ENCODE results near the gene SLC44A3. TPM values are rescaled to one million over a fixed set of nuclear protein-coding genes. Genes with fewer than 3 reads are reported as not detected.

The SLC44A3 gene
- polyA plus RNA-seq, 3 donors: not detected

- Mint-ChIP-seq H3K27ac (no peak overlapping the region), H3K9me3 (peaks cover 0 to 6% (median 0%) of the 10 kb centered on the region in 7 donors), H3K4me3 (no peak overlapping the region), H3K4me1 (no peaks in the 10 kb centered on the region), H3K36me3 (no peaks in the 10 kb centered on the region), H3K27me3 (ENCODE audit: low read depth in 3 of 3) (peaks cover 0 to 4% (median 3%) of the 10 kb centered on the region in 3 donors)
- 100% methylated on average over 2 of the region's 7 CpGs for WGBS (ENCODE audit: insufficient coverage)
- Histone ChIP-seq H3K4me1 (ENCODE audit: control insufficient read depth in 1 of 2, insufficient read depth in 2 of 2, low read length in 2 of 2) (no peaks in the 10 kb centered on the region), H2AFZ (ENCODE audit: insufficient read depth, low read depth, low read length, poor library complexity, severe bottlenecking) (no peak overlapping the region), H4K20me1 (ENCODE audit: insufficient read depth, low read length) (no peaks in the 10 kb centered on the region), H3K27me3 (ENCODE audit: control insufficient read depth in 2 of 2, insufficient read depth in 2 of 2, low read length in 2 of 2) (no peaks in the 10 kb centered on the region), H3K36me3 (replicated peaks in 1 of 2; ENCODE audit: control insufficient read depth in 1 of 2, insufficient read depth in 2 of 2, low read length in 2 of 2) (no peaks in the 10 kb centered on the region), H3K9ac (ENCODE audit: insufficient read depth, low read length, poor library complexity, severe bottlenecking) (no peak overlapping the region), H3K27ac (ENCODE audit: low read depth in 1 of 2, low read length in 2 of 2) (no peak overlapping the region), H3K79me2 (ENCODE audit: insufficient read depth, low read length) (no peaks in the 10 kb centered on the region), H3K4me2 (replicated peaks; ENCODE audit: extremely low read depth, low read length, poor library complexity, severe bottlenecking) (no peak overlapping the region), H3K9me3 (replicated peaks in 1 of 2; ENCODE audit: control insufficient read depth in 1 of 2, insufficient read depth in 1 of 2, low read length in 2 of 2) (no peaks in the 10 kb centered on the region), H3K4me3 (replicated peaks in 1 of 3; ENCODE audit: low read depth in 2 of 3, low read length in 3 of 3) (no peak overlapping the region)
- TF ChIP-seq CTCF (IDR thresholded peaks at IDR 0.05): no peak
- intact Hi-C loops (cut with micrococcal nuclease): no loop called here
- DNase-seq: no peak
Observed at GRCh38 chr1:94903280-94904009, 83.3 kb downstream of the SLC44A3 start.

- Histone ChIP-seq H3K27ac (ENCODE audit: low read depth in 1 of 2, low read length in 2 of 2) (no peak overlapping the region), H3K9ac (ENCODE audit: insufficient read depth, low read length, poor library complexity, severe bottlenecking) (no peak overlapping the region), H3K9me3 (replicated peaks in 1 of 2; ENCODE audit: control insufficient read depth in 1 of 2, insufficient read depth in 1 of 2, low read length in 2 of 2) (no peaks in the 10 kb centered on the region), H2AFZ (ENCODE audit: insufficient read depth, low read depth, low read length, poor library complexity, severe bottlenecking) (no peak overlapping the region), H3K4me3 (replicated peaks in 1 of 3; ENCODE audit: low read depth in 2 of 3, low read length in 3 of 3) (no peak overlapping the region), H3K27me3 (ENCODE audit: control insufficient read depth in 2 of 2, insufficient read depth in 2 of 2, low read length in 2 of 2) (no peaks in the 10 kb centered on the region), H3K4me2 (replicated peaks; ENCODE audit: extremely low read depth, low read length, poor library complexity, severe bottlenecking) (no peak overlapping the region), H3K4me1 (ENCODE audit: control insufficient read depth in 1 of 2, insufficient read depth in 2 of 2, low read length in 2 of 2) (no peaks in the 10 kb centered on the region), H4K20me1 (ENCODE audit: insufficient read depth, low read length) (no peaks in the 10 kb centered on the region), H3K36me3 (replicated peaks in 1 of 2; ENCODE audit: control insufficient read depth in 1 of 2, insufficient read depth in 2 of 2, low read length in 2 of 2) (no peaks in the 10 kb centered on the region), H3K79me2 (ENCODE audit: insufficient read depth, low read length) (no peaks in the 10 kb centered on the region)
- Mint-ChIP-seq H3K36me3 (no peaks in the 10 kb centered on the region), H3K4me1 (no peaks in the 10 kb centered on the region), H3K9me3 (peaks cover 0 to 8% (median 2%) of the 10 kb centered on the region in 7 donors), H3K27me3 (ENCODE audit: low read depth in 3 of 3) (peaks cover 0 to 4% (median 3%) of the 10 kb centered on the region in 3 donors), H3K27ac (peak overlapping the region in 1 of 7 donors; percentile 49), H3K4me3 (no peak overlapping the region)
- no peak for DNase-seq
- WGBS (ENCODE audit: insufficient coverage): 100% methylated on average over 1 of the region's 4 CpGs
- no peak for TF ChIP-seq CTCF (IDR thresholded peaks at IDR 0.05)
- intact Hi-C loops (cut with micrococcal nuclease): no loop called here
Observed at GRCh38 chr1:94905207-94905606, 85.0 kb downstream of the SLC44A3 start.
